GM19193 (cell line): ENCODE measurements around the gene ZAP70.

Experiments used
- POLR2A ChIP-seq: IDR thresholded peaks from 4 replicates; pipeline ENCODE4 v1.6.1; 2011; ENCODE audit not compliant: insufficient read depth, insufficient read length; ENCODE audit errors: extremely low read depth

The ZAP70 gene

GRCh38 chr2:97734061-97735051 lies 21.0 kb downstream of the ZAP70 start:
- no peak for TF ChIP-seq POLR2A

GRCh38 chr2:97735161-97735561 lies 21.8 kb downstream of the ZAP70 start:
- no peak for TF ChIP-seq POLR2A

GRCh38 chr2:97736185-97736584 lies 22.8 kb downstream of the ZAP70 start:
- no peak for TF ChIP-seq POLR2A

GRCh38 chr2:97736608-97737330 lies 23.4 kb downstream of the ZAP70 start:
- no peak for TF ChIP-seq POLR2A

GRCh38 chr2:97737421-97738178 lies 24.2 kb downstream of the ZAP70 start:
- no peak for TF ChIP-seq POLR2A

- TF ChIP-seq POLR2A: no peak
These were observed 25.0 kb downstream of the ZAP70 start for GRCh38 chr2:97738179-97739019.

- TF ChIP-seq POLR2A: no peak
These were observed 25.9 kb downstream of the ZAP70 start for GRCh38 chr2:97739020-97739892.

GRCh38 chr2:97739893-97740245 lies 26.5 kb downstream of the ZAP70 start:
- TF ChIP-seq POLR2A: no peak

- no peak for TF ChIP-seq POLR2A
These were observed 27.3 kb downstream of the ZAP70 start for GRCh38 chr2:97740590-97741182.

GRCh38 chr2:97741251-97741650 lies 27.9 kb downstream of the ZAP70 start:
- TF ChIP-seq POLR2A: no peak

GRCh38 chr2:97741686-97742085 lies 28.3 kb downstream of the ZAP70 start:
- TF ChIP-seq POLR2A: no peak

- TF ChIP-seq POLR2A: no peak
These were observed 29.0 kb downstream of the ZAP70 start for GRCh38 chr2:97742381-97742847.

GRCh38 chr2:97743913-97744312 lies 30.5 kb downstream of the ZAP70 start:
- no peak for TF ChIP-seq POLR2A
